Esophagus muscularis mucosa (tissue), 3 donors: ENCODE data around the gene C9.
"Not testable (repeated sequence)": the region's sequence is repeated elsewhere in the genome, so short reads cannot be mapped to it uniquely, and the experiment has no call there.

Experiments
- EP300 ChIP-seq: sonication (generic); formaldehyde crosslinking; IDR thresholded peaks from one replicate; pipeline ENCODE4 v1.6.1; 2017; ENCODE audit warnings: antibody characterized with exemption
- TF ChIP-seq, protein P1 (sequence below), 3 experiments: fragments of 200-600 bp in 2 of 3; fragments of 450-650 bp in 1 of 3; sonication (generic) in 2 of 3; IDR thresholded peaks; one replicate each; pipeline ENCODE4 v1.5.1; 2017 to 2019; ENCODE audit warnings: antibody characterized with exemption in 3 of 3, mild to moderate bottlenecking in 2 of 3, moderate library complexity in 1 of 3

DNA sequence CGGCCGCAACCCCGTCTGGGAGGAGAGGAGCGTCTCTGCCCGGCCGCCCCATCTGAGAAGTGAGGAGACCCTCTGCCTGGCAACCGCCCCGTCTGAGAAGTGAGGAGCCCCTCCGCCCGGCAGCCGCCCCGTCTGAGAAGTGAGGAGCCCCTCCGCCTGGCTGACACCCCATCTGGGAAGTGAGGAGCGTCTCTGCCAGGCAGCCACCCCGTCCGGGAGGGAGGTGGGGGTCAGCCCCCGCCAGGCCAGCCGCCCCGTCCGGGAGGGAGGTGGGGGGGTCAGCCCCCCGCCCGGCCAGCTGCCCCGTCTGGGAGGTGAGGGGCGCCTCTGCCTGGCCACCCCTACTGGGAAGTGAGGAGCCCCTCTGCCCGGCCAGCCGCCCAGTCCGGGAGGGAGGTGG lies 30.0 kb downstream of the C9 start:
- not testable (repeated sequence) for TF ChIP-seq EP300
- TF ChIP-seq, protein P1, sequence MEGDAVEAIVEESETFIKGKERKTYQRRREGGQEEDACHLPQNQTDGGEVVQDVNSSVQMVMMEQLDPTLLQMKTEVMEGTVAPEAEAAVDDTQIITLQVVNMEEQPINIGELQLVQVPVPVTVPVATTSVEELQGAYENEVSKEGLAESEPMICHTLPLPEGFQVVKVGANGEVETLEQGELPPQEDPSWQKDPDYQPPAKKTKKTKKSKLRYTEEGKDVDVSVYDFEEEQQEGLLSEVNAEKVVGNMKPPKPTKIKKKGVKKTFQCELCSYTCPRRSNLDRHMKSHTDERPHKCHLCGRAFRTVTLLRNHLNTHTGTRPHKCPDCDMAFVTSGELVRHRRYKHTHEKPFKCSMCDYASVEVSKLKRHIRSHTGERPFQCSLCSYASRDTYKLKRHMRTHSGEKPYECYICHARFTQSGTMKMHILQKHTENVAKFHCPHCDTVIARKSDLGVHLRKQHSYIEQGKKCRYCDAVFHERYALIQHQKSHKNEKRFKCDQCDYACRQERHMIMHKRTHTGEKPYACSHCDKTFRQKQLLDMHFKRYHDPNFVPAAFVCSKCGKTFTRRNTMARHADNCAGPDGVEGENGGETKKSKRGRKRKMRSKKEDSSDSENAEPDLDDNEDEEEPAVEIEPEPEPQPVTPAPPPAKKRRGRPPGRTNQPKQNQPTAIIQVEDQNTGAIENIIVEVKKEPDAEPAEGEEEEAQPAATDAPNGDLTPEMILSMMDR (IDR thresholded peaks at IDR 0.05): not testable (repeated sequence)
